Measurements from ENCODE around the gene TMPRSS6. TPM values are rescaled to one million over a fixed set of nuclear protein-coding genes. Genes with fewer than 3 reads are reported as not detected.

The TMPRSS6 gene
- total and polyA plus RNA-seq, 2 of the 13 experiments (the other 11 are each of a cell fraction or from before 2014, with no cell fraction given) = 4.2 to 4.8 TPM

GRCh38 chr22:37023743-37024338 lies 85.7 kb downstream of the TMPRSS6 start (continued):
- TF ChIP-seq ZUFSP (CRISPR knock-in tag; IDR thresholded peaks at IDR 0.05; ENCODE audit: borderline replicate concordance) (no peak), IKZF1 (IDR thresholded peaks at IDR 0.05) (no peak), NR0B2 (CRISPR knock-in tag; IDR thresholded peaks at IDR 0.05) (no peak), NCOA1 (CRISPR knock-in tag; IDR thresholded peaks at IDR 0.05) (no peak), AKNA (CRISPR knock-in tag; IDR thresholded peaks at IDR 0.05; ENCODE audit: borderline replicate concordance) (no peak), KDM5A (IDR thresholded peaks at IDR 0.05; ENCODE audit: borderline replicate concordance, low read length) (no peak), ZNF326 (CRISPR knock-in tag; IDR thresholded peaks at IDR 0.05; ENCODE audit: borderline replicate concordance) (no peak; the same call in 1 of the 2 replicates), DNMT3B (CRISPR knock-in tag; conservative IDR thresholded peaks at IDR 0.05) (no peak), MLLT10 (CRISPR knock-in tag; IDR thresholded peaks at IDR 0.05) (no peak), ZNF781 (CRISPR knock-in tag; IDR thresholded peaks at IDR 0.05; ENCODE audit: borderline replicate concordance, not compliant biosample characterization) (no peak), ZNF138 (CRISPR knock-in tag; IDR thresholded peaks at IDR 0.05; ENCODE audit: low read depth) (no peak), ZNF317 (CRISPR knock-in tag; IDR thresholded peaks at IDR 0.05) (peak; percentile 77; the same call in 1 of the 2 replicates), ZSCAN22 (CRISPR knock-in tag; IDR thresholded peaks at IDR 0.05) (no peak), HNRNPUL1 (IDR thresholded peaks at IDR 0.05; ENCODE audit: low read depth, low read length) (no peak), MNT (IDR thresholded peaks at IDR 0.05) (no peak), CBX5 (CRISPR knock-in tag; IDR thresholded peaks at IDR 0.05; ENCODE audit: borderline replicate concordance) (0 out of 2 replicates have a peak, but pooled peaks have one; percentile 35), SCMH1 (CRISPR knock-in tag; IDR thresholded peaks at IDR 0.05; ENCODE audit: borderline replicate concordance) (no peak), HIVEP1 (CRISPR knock-in tag; IDR thresholded peaks at IDR 0.05) (peak; percentile 74), RBFOX2 (IDR thresholded peaks at IDR 0.05; ENCODE audit: low read depth, low read length) (peak; percentile 97), NCOR1 (IDR thresholded peaks at IDR 0.05; ENCODE audit: borderline replicate concordance, low read length) (peak; percentile 91)
